Measurements from ENCODE around the gene NPHP4. TPM values are rescaled to one million over a fixed set of nuclear protein-coding genes. Genes with fewer than 3 reads are reported as not detected.

Gene NPHP4
- 3.9 TPM in 2 replicates for total RNA-seq

DNA sequence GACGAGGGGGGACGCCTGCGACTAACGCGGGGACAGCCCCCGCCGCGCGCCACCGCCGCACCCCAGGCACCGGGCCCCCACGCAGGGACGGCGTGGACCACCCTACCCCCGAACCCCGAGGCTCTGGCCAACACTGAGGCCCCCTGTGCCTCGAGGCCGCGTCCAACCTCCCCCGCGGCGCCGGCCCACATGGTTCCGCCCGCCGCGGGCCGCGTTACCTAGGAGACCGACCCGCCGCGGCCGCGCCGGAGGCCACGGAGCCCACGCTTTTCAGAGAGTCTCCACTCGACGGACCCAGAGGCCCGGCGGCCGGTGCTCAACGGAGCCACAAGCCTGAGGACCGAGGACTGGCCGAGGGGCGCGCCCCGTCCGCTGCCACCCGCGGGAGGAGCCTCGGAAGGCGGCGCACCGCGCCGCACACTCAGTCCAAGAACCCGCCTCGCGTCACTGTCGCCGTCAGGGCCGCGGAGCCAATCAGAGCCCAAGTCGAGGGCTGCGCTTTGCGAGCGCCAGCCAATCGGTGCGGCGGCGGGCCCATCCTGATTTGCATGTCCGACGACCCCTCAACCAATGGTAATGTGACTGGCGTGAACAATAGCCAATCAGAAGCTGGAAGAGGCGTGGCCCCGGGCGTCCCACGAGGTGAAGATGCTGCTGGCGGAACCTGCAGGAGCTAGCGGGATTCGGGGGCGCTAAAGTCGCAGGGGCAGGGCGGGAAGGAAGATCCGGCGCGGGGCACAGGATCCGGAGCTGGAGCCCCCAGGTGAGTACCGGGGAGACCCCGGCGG is at the start of gene NPHP4:
Gene NPHP4 (minus strand): TSS at position 400 of the 788 bp plus-strand sequence. CDS start 6,136 bp downstream, outside the sequence.

Other genes with a start within 250 kb of the NPHP4 start
- 3.9 and 5.8 TPM in 2 replicates for gene KCNAB2, start 53.5 kb upstream of the NPHP4 start, total RNA-seq
- gene CHD5, start 187.9 kb upstream of the NPHP4 start, total RNA-seq = under 0.01 and 0.16 TPM in 2 replicates
- 148 and 175 TPM in 2 replicates for gene RPL22, start 207.2 kb upstream of the NPHP4 start, total RNA-seq
- gene RNF207, start 213.7 kb upstream of the NPHP4 start, total RNA-seq = 10.1 and 17.1 TPM in 2 replicates
- gene ICMT, start 243.5 kb upstream of the NPHP4 start, total RNA-seq = 44.0 and 49.6 TPM in 2 replicates

All from bronchial smooth muscle cell (primary cell).